ENCODE data around the gene NFYC. TPM values are rescaled to one million over a fixed set of nuclear protein-coding genes. Genes with fewer than 3 reads are reported as not detected.

NFYC gene
- total RNA-seq, 1 donor: 24.2 TPM

DNA sequence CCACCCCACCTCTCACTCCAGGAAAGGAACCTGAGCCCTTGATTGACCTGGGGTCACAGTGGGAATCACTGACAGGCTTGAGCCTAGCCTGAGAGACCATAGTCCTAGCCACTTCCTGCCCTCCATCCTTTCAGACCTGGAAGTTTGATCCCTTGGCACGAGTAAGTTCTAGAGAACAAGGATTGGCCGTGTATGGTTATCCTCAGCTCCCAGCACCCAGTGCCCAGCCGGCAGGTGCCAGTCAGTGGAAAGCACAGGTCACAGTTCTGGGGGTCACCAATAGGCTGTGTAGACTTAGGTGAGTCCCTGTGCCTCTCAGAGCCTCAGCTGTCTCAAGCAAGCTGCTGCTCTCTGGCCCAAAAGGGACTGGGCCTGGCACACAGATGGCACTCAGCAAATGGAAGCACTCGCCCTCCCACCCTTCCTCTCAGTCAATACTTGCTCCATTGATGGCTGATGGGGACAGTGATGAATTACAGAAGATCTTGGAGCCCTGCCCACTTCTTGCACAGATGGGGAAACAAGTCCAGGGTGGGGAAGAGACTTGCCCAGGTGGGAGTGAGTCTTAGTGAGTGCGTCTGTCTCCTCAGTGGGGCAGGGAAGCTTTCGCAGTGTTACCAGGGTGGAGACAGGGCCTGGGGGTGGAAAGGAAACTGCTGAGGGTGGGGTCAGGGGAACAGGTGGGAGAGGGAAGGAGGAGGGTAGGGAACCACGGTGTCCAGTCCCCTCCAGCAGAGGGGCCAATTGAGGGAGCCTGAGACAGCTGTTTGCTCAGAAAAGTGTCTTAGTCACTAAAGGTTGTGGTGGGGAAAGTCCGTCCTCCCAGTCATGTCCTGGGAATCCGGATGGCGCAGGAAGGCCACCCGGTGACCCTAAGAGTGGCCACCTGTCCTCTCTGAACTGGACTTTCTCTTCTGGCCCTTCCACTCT lies 89.4 kb downstream of the NFYC start:
- Histone ChIP-seq H3K9me3 (ENCODE audit: low read depth, low read length) (no peaks in the 10 kb centered on the region), H2AFZ (ENCODE audit: low read length) (no peak overlapping the region), H3K79me2 (ENCODE audit: insufficient read depth, low read length) (no peaks in the 10 kb centered on the region), H3K27ac (ENCODE audit: low read depth, low read length) (no peak overlapping the region), H4K20me1 (ENCODE audit: insufficient read depth, low read length) (no peaks in the 10 kb centered on the region), H3K4me2 (ENCODE audit: insufficient read depth, low read length) (no peak overlapping the region), H3K4me3 (ENCODE audit: insufficient read depth, low read length) (no peak overlapping the region), H3K4me1 (ENCODE audit: insufficient read depth, low read length) (no peaks in the 10 kb centered on the region), H3K27me3 (ENCODE audit: insufficient read depth, low read length) (peaks cover 23% of the 10 kb centered on the region), H3K36me3 (ENCODE audit: insufficient read depth, low read length) (no peaks in the 10 kb centered on the region)
- DNase-seq (ENCODE audit: insufficient read length, low spot score, missing footprints): peak; percentile 73
- TF ChIP-seq, protein P1, sequence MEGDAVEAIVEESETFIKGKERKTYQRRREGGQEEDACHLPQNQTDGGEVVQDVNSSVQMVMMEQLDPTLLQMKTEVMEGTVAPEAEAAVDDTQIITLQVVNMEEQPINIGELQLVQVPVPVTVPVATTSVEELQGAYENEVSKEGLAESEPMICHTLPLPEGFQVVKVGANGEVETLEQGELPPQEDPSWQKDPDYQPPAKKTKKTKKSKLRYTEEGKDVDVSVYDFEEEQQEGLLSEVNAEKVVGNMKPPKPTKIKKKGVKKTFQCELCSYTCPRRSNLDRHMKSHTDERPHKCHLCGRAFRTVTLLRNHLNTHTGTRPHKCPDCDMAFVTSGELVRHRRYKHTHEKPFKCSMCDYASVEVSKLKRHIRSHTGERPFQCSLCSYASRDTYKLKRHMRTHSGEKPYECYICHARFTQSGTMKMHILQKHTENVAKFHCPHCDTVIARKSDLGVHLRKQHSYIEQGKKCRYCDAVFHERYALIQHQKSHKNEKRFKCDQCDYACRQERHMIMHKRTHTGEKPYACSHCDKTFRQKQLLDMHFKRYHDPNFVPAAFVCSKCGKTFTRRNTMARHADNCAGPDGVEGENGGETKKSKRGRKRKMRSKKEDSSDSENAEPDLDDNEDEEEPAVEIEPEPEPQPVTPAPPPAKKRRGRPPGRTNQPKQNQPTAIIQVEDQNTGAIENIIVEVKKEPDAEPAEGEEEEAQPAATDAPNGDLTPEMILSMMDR (IDR thresholded peaks at IDR 0.05; ENCODE audit: extremely low read depth, low read depth, low read length): no peak

DNA sequence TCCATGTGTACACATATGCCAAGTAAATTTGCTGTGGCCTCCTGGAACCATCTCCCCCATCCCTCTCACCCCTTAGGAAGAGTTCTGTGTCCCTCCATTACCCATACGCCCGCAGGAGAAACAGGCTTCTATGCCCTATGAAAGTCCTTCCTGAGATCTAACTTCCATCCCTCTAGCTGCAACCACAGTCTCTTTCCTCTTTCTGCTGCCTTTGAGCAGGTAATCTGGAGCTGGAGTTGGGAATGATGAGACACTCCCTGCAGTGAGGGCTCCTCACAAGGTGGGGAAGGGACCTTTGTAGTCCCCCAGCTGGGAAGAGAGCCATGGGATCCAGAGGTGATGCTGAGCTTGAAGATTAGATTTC lies 90.1 kb downstream of the NFYC start:
- Histone ChIP-seq H3K36me3 (ENCODE audit: insufficient read depth, low read length) (no peaks in the 10 kb centered on the region), H3K27me3 (ENCODE audit: insufficient read depth, low read length) (peaks cover 23% of the 10 kb centered on the region), H3K4me2 (ENCODE audit: insufficient read depth, low read length) (no peak overlapping the region), H3K4me1 (ENCODE audit: insufficient read depth, low read length) (no peaks in the 10 kb centered on the region), H4K20me1 (ENCODE audit: insufficient read depth, low read length) (no peaks in the 10 kb centered on the region), H3K4me3 (ENCODE audit: insufficient read depth, low read length) (no peak overlapping the region), H3K9me3 (ENCODE audit: low read depth, low read length) (no peaks in the 10 kb centered on the region), H3K79me2 (ENCODE audit: insufficient read depth, low read length) (no peaks in the 10 kb centered on the region), H3K27ac (ENCODE audit: low read depth, low read length) (no peak overlapping the region), H2AFZ (ENCODE audit: low read length) (no peak overlapping the region)
- TF ChIP-seq, protein P1 (IDR thresholded peaks at IDR 0.05; ENCODE audit: extremely low read depth, low read depth, low read length): no peak
- DNase-seq (ENCODE audit: insufficient read length, low spot score, missing footprints): peak; percentile 71

DNA sequence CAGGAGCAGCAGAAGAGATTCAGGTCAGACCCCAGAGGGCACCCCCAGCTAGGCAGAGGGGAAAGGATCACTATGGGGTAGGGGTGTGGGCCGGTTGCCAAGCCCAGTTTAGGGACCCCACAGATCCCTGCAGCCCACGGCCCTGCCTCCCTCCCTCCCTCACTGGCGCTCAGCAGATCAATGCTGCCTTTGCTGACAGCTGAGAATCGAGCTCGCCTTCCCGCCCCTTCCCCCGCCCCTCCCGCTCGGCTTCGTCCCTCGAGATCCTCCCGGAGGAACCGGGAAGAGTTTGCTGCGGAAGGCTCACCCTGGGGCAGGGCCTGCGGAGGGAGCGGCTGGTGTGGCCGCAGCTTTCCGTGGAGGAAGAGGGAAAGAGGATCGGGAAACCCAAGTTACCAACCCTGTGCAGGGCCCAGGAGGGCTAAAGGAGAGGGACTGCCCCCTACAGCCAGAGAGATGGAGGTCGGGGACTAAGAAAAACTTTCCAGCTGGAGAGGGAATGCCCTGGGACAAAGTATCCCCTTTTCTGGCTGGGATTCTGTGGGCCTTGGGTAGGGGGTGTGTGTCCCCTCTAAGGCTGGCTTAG lies 91.0 kb downstream of the NFYC start:
- H4K20me1 ChIP-seq (ENCODE audit: insufficient read depth, low read length): no peaks in the 10 kb centered on the region
- H3K27ac ChIP-seq (ENCODE audit: low read depth, low read length): no peak overlapping the region
- TF ChIP-seq, protein P1 (IDR thresholded peaks at IDR 0.05; ENCODE audit: extremely low read depth, low read depth, low read length): no peak
- H3K4me3 ChIP-seq (ENCODE audit: insufficient read depth, low read length): peak overlapping the region; percentile 46
- H3K79me2 ChIP-seq (ENCODE audit: insufficient read depth, low read length): no peaks in the 10 kb centered on the region
- H2AFZ ChIP-seq (ENCODE audit: low read length): no peak overlapping the region
- no peaks in the 10 kb centered on the region for H3K36me3 ChIP-seq (ENCODE audit: insufficient read depth, low read length)
- H3K4me1 ChIP-seq (ENCODE audit: insufficient read depth, low read length): no peaks in the 10 kb centered on the region
- peaks cover 23% of the 10 kb centered on the region for H3K27me3 ChIP-seq (ENCODE audit: insufficient read depth, low read length)
- H3K4me2 ChIP-seq (ENCODE audit: insufficient read depth, low read length): peak overlapping the region; percentile 57
- no peaks in the 10 kb centered on the region for H3K9me3 ChIP-seq (ENCODE audit: low read depth, low read length)
- peak; percentile 95 for DNase-seq (ENCODE audit: insufficient read length, low spot score, missing footprints)
